GM12878 (cell line): ENCODE results near the gene FANCI. TPM values are rescaled to one million over a fixed set of nuclear protein-coding genes. Genes with fewer than 3 reads are reported as not detected.

Experiments
- ATF7 ChIP-seq: fragments of 450-650 bp; IDR thresholded peaks from 2 replicates; pipeline ENCODE4 v1.6.1; 2016; ENCODE audit warnings: low read depth, mild to moderate bottlenecking
- CEBPZ ChIP-seq: fragments of 150-350 bp; IDR thresholded peaks from 2 replicates; pipeline ENCODE4 v1.6.1; 2016; ENCODE audit warnings: low read depth, low read length
- RELB ChIP-seq: fragments of 450-650 bp; IDR thresholded peaks from 2 replicates; pipeline ENCODE4 v1.6.1; 2017; ENCODE audit warnings: low read depth, mild to moderate bottlenecking, moderate library complexity
- polyA plus RNA-seq, 11 experiments: library from polyadenylated mRNA; depleted of rRNA in 4 of 11; unstranded in 6 of 11; stranded (reverse) in 5 of 11; fragments of >200 nt; fragmentation: Nextera tagmentation in 4 of 11; fragmentation: Illumina TruSeq in 1 of 11; extraction: Ambion mirVana in 4 of 11; extraction: Trizol in 1 of 11; gene quantifications; 1 replicate in 1 of 11; 2 replicates in 10 of 11; pipeline versions ENCODE4 v1.2.1 to v1.2.3, GENCODE V29; 2011 to 2016; ENCODE audit warnings: inconsistent platforms in 2 of 11, missing spikeins in 2 of 11, low read depth in 1 of 11
- total RNA-seq, 4 experiments: library from RNA; depleted of rRNA in 3 of 4; stranded (reverse); fragments of >200 nt in 3 of 4; fragmentation: Illumina TruSeq in 1 of 4; extraction: Trizol in 1 of 4; gene quantifications; 2 replicates each; pipeline versions ENCODE4 v1.2.1 to v1.2.3, GENCODE V29; 2013 to 2021
- TF ChIP-seq, protein P1 (sequence below): fragments of 450-650 bp; formaldehyde crosslinking; IDR thresholded peaks from 2 replicates; pipeline ENCODE4 v1.4.0; 2020; ENCODE audit warnings: mild to moderate bottlenecking, moderate library complexity
- TF ChIP-seq, protein P2 (sequence below): fragments of 450-650 bp; IDR thresholded peaks from 2 replicates; pipeline ENCODE4 v1.6.1; 2016; ENCODE audit warnings: mild to moderate bottlenecking
- TF ChIP-seq, protein P3 (sequence below): IDR thresholded peaks from 2 replicates; pipeline ENCODE4 v1.6.1; 2012; ENCODE audit warnings: low read depth, low read length, improper control_type of control experiment
- TF ChIP-seq, protein P4 (sequence below): fragments of 450-650 bp; IDR thresholded peaks from 2 replicates; pipeline ENCODE4 v1.6.1; 2017; ENCODE audit warnings: mild to moderate bottlenecking, moderate library complexity

FANCI gene
- total and polyA plus RNA-seq, 10 of the 15 experiments (the other 5 are each of a cell fraction or from before 2014, with no cell fraction given) = 38.1 to 129 (median 82.4) TPM

GRCh38 chr15:89334510-89335297 lies 90.9 kb downstream of the FANCI start, which contains the start of gene POLG (continued):
- TF ChIP-seq RELB (peak; percentile 91), CEBPZ (no peak), ATF7 (peak; percentile 99)
- TF ChIP-seq, protein P1, sequence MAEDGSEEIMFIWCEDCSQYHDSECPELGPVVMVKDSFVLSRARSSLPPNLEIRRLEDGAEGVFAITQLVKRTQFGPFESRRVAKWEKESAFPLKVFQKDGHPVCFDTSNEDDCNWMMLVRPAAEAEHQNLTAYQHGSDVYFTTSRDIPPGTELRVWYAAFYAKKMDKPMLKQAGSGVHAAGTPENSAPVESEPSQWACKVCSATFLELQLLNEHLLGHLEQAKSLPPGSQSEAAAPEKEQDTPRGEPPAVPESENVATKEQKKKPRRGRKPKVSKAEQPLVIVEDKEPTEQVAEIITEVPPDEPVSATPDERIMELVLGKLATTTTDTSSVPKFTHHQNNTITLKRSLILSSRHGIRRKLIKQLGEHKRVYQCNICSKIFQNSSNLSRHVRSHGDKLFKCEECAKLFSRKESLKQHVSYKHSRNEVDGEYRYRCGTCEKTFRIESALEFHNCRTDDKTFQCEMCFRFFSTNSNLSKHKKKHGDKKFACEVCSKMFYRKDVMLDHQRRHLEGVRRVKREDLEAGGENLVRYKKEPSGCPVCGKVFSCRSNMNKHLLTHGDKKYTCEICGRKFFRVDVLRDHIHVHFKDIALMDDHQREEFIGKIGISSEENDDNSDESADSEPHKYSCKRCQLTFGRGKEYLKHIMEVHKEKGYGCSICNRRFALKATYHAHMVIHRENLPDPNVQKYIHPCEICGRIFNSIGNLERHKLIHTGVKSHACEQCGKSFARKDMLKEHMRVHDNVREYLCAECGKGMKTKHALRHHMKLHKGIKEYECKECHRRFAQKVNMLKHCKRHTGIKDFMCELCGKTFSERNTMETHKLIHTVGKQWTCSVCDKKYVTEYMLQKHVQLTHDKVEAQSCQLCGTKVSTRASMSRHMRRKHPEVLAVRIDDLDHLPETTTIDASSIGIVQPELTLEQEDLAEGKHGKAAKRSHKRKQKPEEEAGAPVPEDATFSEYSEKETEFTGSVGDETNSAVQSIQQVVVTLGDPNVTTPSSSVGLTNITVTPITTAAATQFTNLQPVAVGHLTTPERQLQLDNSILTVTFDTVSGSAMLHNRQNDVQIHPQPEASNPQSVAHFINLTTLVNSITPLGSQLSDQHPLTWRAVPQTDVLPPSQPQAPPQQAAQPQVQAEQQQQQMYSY (CRISPR knock-in tag) = no peak
- TF ChIP-seq, protein P2, sequence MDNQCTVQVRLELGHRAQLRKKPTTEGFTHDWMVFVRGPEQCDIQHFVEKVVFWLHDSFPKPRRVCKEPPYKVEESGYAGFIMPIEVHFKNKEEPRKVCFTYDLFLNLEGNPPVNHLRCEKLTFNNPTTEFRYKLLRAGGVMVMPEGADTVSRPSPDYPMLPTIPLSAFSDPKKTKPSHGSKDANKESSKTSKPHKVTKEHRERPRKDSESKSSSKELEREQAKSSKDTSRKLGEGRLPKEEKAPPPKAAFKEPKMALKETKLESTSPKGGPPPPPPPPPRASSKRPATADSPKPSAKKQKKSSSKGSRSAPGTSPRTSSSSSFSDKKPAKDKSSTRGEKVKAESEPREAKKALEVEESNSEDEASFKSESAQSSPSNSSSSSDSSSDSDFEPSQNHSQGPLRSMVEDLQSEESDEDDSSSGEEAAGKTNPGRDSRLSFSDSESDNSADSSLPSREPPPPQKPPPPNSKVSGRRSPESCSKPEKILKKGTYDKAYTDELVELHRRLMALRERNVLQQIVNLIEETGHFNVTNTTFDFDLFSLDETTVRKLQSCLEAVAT = peak; percentile 81
- TF ChIP-seq, protein P3, sequence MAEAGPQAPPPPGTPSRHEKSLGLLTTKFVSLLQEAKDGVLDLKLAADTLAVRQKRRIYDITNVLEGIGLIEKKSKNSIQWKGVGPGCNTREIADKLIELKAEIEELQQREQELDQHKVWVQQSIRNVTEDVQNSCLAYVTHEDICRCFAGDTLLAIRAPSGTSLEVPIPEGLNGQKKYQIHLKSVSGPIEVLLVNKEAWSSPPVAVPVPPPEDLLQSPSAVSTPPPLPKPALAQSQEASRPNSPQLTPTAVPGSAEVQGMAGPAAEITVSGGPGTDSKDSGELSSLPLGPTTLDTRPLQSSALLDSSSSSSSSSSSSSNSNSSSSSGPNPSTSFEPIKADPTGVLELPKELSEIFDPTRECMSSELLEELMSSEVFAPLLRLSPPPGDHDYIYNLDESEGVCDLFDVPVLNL = peak; percentile 69
- TF ChIP-seq, protein P4, sequence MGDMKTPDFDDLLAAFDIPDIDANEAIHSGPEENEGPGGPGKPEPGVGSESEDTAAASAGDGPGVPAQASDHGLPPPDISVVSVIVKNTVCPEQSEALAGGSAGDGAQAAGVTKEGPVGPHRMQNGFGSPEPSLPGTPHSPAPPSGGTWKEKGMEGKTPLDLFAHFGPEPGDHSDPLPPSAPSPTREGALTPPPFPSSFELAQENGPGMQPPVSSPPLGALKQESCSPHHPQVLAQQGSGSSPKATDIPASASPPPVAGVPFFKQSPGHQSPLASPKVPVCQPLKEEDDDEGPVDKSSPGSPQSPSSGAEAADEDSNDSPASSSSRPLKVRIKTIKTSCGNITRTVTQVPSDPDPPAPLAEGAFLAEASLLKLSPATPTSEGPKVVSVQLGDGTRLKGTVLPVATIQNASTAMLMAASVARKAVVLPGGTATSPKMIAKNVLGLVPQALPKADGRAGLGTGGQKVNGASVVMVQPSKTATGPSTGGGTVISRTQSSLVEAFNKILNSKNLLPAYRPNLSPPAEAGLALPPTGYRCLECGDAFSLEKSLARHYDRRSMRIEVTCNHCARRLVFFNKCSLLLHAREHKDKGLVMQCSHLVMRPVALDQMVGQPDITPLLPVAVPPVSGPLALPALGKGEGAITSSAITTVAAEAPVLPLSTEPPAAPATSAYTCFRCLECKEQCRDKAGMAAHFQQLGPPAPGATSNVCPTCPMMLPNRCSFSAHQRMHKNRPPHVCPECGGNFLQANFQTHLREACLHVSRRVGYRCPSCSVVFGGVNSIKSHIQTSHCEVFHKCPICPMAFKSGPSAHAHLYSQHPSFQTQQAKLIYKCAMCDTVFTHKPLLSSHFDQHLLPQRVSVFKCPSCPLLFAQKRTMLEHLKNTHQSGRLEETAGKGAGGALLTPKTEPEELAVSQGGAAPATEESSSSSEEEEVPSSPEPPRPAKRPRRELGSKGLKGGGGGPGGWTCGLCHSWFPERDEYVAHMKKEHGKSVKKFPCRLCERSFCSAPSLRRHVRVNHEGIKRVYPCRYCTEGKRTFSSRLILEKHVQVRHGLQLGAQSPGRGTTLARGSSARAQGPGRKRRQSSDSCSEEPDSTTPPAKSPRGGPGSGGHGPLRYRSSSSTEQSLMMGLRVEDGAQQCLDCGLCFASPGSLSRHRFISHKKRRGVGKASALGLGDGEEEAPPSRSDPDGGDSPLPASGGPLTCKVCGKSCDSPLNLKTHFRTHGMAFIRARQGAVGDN = peak; percentile 67
